Measurements from ENCODE around the gene GPC4.
A peak's percentile ranks its signal among the peaks of the same experiment; 100 is the strongest.

GPC4 gene

GRCh38 chrX:133415276-133416105 lies at the start of gene GPC4:
Gene GPC4 (minus strand): TSS chrX:133415489. CDS start chrX:133414965, 524 bp downstream.
- DNase-seq, result peak; percentile 38

GRCh38 chrX:133461231-133461630 lies 45.9 kb upstream of the GPC4 start:
- DNase-seq, result no peak

GRCh38 chrX:133454924-133455323 lies 39.6 kb upstream of the GPC4 start:
- DNase-seq, result no peak

GRCh38 chrX:133454491-133454914 lies 39.2 kb upstream of the GPC4 start:
- DNase-seq, result no peak

GRCh38 chrX:133448512-133449076 lies 33.3 kb upstream of the GPC4 start:
- peak; percentile 10 for DNase-seq

GRCh38 chrX:133444952-133445831 lies 29.9 kb upstream of the GPC4 start:
- peak; percentile 82 for DNase-seq

- no peak for DNase-seq
These were observed 28.9 kb upstream of the GPC4 start for GRCh38 chrX:133444196-133444595.

GRCh38 chrX:133440797-133441163 lies 25.5 kb upstream of the GPC4 start:
- DNase-seq, result no peak

- no peak for DNase-seq
These were observed 24.9 kb upstream of the GPC4 start for GRCh38 chrX:133440081-133440796.

- no peak for DNase-seq
These were observed 22.5 kb upstream of the GPC4 start for GRCh38 chrX:133437766-133438165.

- no peak for DNase-seq
These were observed 22.1 kb upstream of the GPC4 start for GRCh38 chrX:133437356-133437755.

GRCh38 chrX:133435544-133436124 lies 20.3 kb upstream of the GPC4 start:
- DNase-seq, result no peak

GRCh38 chrX:133434197-133434820 lies 19.0 kb upstream of the GPC4 start:
- no peak for DNase-seq

- DNase-seq, result no peak
These were observed 4.6 kb upstream of the GPC4 start for GRCh38 chrX:133419911-133420310.

GRCh38 chrX:133418588-133418987 lies 3.3 kb upstream of the GPC4 start:
- no peak for DNase-seq

GRCh38 chrX:133417364-133417763 lies 2.1 kb upstream of the GPC4 start:
- DNase-seq, result no peak

GRCh38 chrX:133414406-133415275 lies 648 bp downstream of the GPC4 start:
- no peak for DNase-seq

- no peak for DNase-seq
These were observed 1.9 kb downstream of the GPC4 start for GRCh38 chrX:133413218-133413925.

GRCh38 chrX:133412665-133413064 lies 2.6 kb downstream of the GPC4 start:
- DNase-seq, result no peak

- DNase-seq, result no peak
These were observed 3.0 kb downstream of the GPC4 start for GRCh38 chrX:133412246-133412645.

Measured in NCI-H510A treated with DMSO at 0.1 percent for 48 hours (cell line).